HepG2 (cell line): ENCODE results near the gene PHLPP2. TPM values are rescaled to one million over a fixed set of nuclear protein-coding genes. Genes with fewer than 3 reads are reported as not detected.

Source experiments
- BORCS8-MEF2B ChIP-seq: sonication (generic); formaldehyde crosslinking; IDR thresholded peaks from 2 replicates; pipeline ENCODE4 v1.8.0; 2022; ENCODE audit warnings: mild to moderate bottlenecking, missing genetic modification reagents
- FIP1L1 ChIP-seq: fragments of 200-400 bp; formaldehyde crosslinking; IDR thresholded peaks from 2 replicates; pipeline ENCODE4 v1.6.1; 2018; ENCODE audit warnings: low read depth, mild to moderate bottlenecking, low read length, moderate library complexity, borderline replicate concordance; ENCODE audit not compliant: insufficient read depth
- IKZF4 ChIP-seq: sonication (generic); formaldehyde crosslinking; IDR thresholded peaks from 2 replicates; pipeline ENCODE4 v1.5.1; 2020; ENCODE audit warnings: borderline replicate concordance, mild to moderate bottlenecking, low read depth, missing genetic modification reagents; ENCODE audit errors: not compliant biosample characterization
- KLF12 ChIP-seq: sonication (generic); formaldehyde crosslinking; IDR thresholded peaks from 2 replicates; pipeline ENCODE4 v1.4.0; 2020; ENCODE audit warnings: missing genetic modification reagents, borderline replicate concordance
- LBX2 ChIP-seq: sonication (generic); formaldehyde crosslinking; IDR thresholded peaks from 2 replicates; pipeline ENCODE4 v1.5.0; 2020; ENCODE audit warnings: missing genetic modification reagents, mild to moderate bottlenecking, borderline replicate concordance
- MNT ChIP-seq: fragments of 450-650 bp; IDR thresholded peaks from 2 replicates; pipeline ENCODE4 v1.6.1; 2016
- MYPOP ChIP-seq: sonication (generic); formaldehyde crosslinking; IDR thresholded peaks from 2 replicates; pipeline ENCODE4 v1.8.1; 2023; ENCODE audit warnings: mild to moderate bottlenecking, moderate library complexity, missing genetic modification reagents
- NFATC3 ChIP-seq: sonication (generic); formaldehyde crosslinking; IDR thresholded peaks from 2 replicates; pipeline ENCODE4 v1.5.1; 2020; ENCODE audit warnings: mild to moderate bottlenecking, missing genetic modification reagents
- NFKB2 ChIP-seq: sonication (generic); formaldehyde crosslinking; IDR thresholded peaks from 2 replicates; pipeline ENCODE4 v1.4.0; 2020; ENCODE audit warnings: missing genetic modification reagents, borderline replicate concordance
- SAFB2 ChIP-seq: sonication (generic); formaldehyde crosslinking; IDR thresholded peaks from 2 replicates; pipeline ENCODE4 v1.5.1; 2020; ENCODE audit warnings: missing genetic modification reagents, low read depth, mild to moderate bottlenecking, borderline replicate concordance
- SMYD3 ChIP-seq: sonication (generic); formaldehyde crosslinking; IDR thresholded peaks from 2 replicates; pipeline ENCODE4 v1.8.1; 2023; ENCODE audit warnings: mild to moderate bottlenecking, missing genetic modification reagents
- SNAI1 ChIP-seq: sonication (generic); formaldehyde crosslinking; IDR thresholded peaks from 2 replicates; pipeline ENCODE4 v1.5.0; 2020; ENCODE audit warnings: mild to moderate bottlenecking, missing genetic modification reagents, borderline replicate concordance
- SPEN ChIP-seq: sonication (generic); formaldehyde crosslinking; IDR thresholded peaks from 2 replicates; pipeline ENCODE4 v1.5.1; 2020; ENCODE audit warnings: low read depth, mild to moderate bottlenecking, missing genetic modification reagents
- THAP11 ChIP-seq: IDR thresholded peaks from 2 replicates; pipeline ENCODE4 v1.6.1; 2016; ENCODE audit warnings: missing biosample characterization, missing genetic modification reagents
- TIGD3 ChIP-seq: sonication (generic); formaldehyde crosslinking; IDR thresholded peaks from 2 replicates; pipeline ENCODE4 v1.5.1; 2020; ENCODE audit warnings: mild to moderate bottlenecking, missing genetic modification reagents, borderline replicate concordance
- ZBTB33 ChIP-seq: sonication (generic); formaldehyde crosslinking; IDR thresholded peaks from 2 replicates; pipeline ENCODE4 v1.4.0; 2020; ENCODE audit warnings: missing genetic modification reagents
- ZMAT5 ChIP-seq: sonication (generic); formaldehyde crosslinking; IDR thresholded peaks from 2 replicates; pipeline ENCODE4 v1.5.0; 2020; ENCODE audit warnings: mild to moderate bottlenecking, low read depth, missing genetic modification reagents, borderline replicate concordance
- ZNF230 ChIP-seq: sonication (generic); formaldehyde crosslinking; IDR thresholded peaks from 2 replicates; pipeline ENCODE4 v1.4.0; 2020; ENCODE audit warnings: mild to moderate bottlenecking, missing genetic modification reagents
- ZNF879 ChIP-seq: sonication (generic); formaldehyde crosslinking; IDR thresholded peaks from 2 replicates; pipeline ENCODE4 v1.8.1; 2023; ENCODE audit warnings: missing genetic modification reagents
- polyA plus RNA-seq, 8 experiments: library from polyadenylated mRNA; depleted of rRNA in 3 of 8; stranded (reverse) in 7 of 8; unstranded in 1 of 8; fragments of >200 nt; fragmentation: Illumina TruSeq in 4 of 8; extraction: Trizol in 4 of 8; gene quantifications; 2 replicates each; pipeline versions ENCODE4 v1.2.1 to v1.2.3, GENCODE V29; 2011 to 2016; ENCODE audit warnings: low read depth in 4 of 8, missing spikeins in 1 of 8, mixed read lengths in 1 of 8; ENCODE audit not compliant: insufficient read depth in 1 of 8
- total RNA-seq, 5 experiments: library from RNA; depleted of rRNA; stranded (reverse); fragments of >200 nt; fragmentation: Illumina TruSeq; extraction: Trizol; gene quantifications; 2 replicates each; pipeline ENCODE4 v1.2.3, GENCODE V29; 2016; ENCODE audit warnings: low read depth in 1 of 5

Gene PHLPP2
- total and polyA plus RNA-seq, 2 of the 13 experiments (the other 11 are each of a cell fraction or from before 2014, with no cell fraction given): 8.9 TPM

GRCh38 chr16:71626018-71626857, 98.3 kb downstream of the PHLPP2 start, which contains the start of gene MARVELD3 (continued):
- TF ChIP-seq SNAI1 (CRISPR knock-in tag) (0 out of 2 replicates have a peak, but pooled peaks have one; percentile 22), IKZF4 (CRISPR knock-in tag) (peak; percentile 25), THAP11 (0 out of 2 replicates have a peak, but pooled peaks have one; percentile 10), ZBTB33 (no peak), LBX2 (CRISPR knock-in tag) (no peak; the same call in 1 of the 2 replicates), ZNF230 (CRISPR knock-in tag) (0 out of 2 replicates have a peak, but pooled peaks have one; percentile 79), SPEN (CRISPR knock-in tag) (peak; percentile 65), FIP1L1 (no peak), SAFB2 (0 out of 2 replicates have a peak, but pooled peaks have one; percentile 50), TIGD3 (no peak), MNT (no peak), KLF12 (peak; percentile 85; the same call in 1 of the 2 replicates), NFKB2 (peak; percentile 63; the same call in 1 of the 2 replicates), NFATC3 (peak; percentile 26; the same call in 1 of the 2 replicates), MYPOP (CRISPR knock-in tag) (peak; percentile 50; the same call in 1 of the 2 replicates), ZNF879 (CRISPR knock-in tag) (peak; percentile 71; the same call in 1 of the 2 replicates), BORCS8-MEF2B (peak; percentile 57; the same call in 1 of the 2 replicates), SMYD3 (CRISPR knock-in tag) (no peak), ZMAT5 (no peak)
